Activated effector memory CD4-positive, alpha-beta T cell treated with Interleukin-2 at 50 U/mL for 16 hours (primary cell): ENCODE data around the gene BRD8.

Experiments
- DNase-seq: peaks from one replicate; pipeline ENCODE4 v3.0.0-alpha.2; 2020

The BRD8 gene

DNA sequence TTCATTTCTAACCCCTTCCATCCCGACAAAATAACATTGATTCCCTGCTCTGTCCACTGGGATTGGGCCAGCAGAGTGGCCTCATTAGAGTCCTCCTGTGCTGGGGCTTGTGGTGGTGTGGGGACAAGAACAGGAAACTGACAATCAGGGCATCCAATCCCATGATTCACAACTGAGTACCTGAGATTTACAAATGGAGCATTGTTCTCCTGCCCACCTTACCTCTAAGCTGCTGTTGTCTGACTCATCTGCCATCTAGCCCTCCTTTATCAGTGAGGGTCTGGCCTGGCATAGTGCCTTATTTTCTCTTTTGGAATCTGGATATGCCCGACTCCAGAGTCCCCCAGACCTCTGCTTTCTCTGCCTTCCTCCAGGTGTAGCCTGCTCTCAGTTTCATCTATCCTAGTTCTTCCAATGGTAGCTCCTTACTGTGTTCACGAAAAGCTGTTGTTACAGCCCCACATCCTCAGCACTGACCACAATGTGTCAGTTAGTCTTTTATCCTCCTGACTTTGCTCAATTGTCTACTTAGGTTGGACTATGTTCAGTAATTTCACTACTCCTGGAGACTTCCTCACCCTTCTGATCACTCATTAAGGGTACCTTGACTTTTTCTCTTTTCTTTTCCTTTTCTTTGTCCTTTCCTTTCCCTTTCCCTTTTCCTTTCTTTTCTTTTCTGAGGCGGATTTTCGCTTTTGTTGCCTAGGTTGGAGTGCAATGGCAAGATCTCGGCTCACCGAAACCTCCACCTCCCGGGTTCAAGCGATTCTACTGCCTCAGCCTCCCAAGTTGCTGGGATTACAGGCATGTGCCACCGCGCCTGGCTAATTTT lies 81.2 kb downstream of the BRD8 start:
- DNase-seq = no peak

DNA sequence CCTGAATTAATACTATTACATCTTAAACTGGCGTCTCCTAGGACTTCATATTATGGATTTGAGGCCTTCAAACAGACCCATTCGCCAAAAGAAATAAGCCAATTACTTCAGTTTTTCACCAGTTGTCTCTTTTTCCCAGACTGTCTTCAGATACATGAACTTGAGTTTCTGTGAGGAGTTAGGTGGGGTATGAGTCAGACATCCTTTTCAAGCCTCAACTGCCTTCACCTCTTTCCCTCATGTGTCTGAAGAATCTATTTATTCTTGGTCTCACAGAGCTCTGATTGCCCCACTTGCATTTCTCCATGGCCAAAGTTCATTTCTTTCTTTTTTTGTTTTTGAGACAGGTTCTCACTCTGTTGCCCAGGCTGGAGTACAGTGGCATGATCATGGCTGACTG lies 82.1 kb downstream of the BRD8 start:
- no peak for DNase-seq

DNA sequence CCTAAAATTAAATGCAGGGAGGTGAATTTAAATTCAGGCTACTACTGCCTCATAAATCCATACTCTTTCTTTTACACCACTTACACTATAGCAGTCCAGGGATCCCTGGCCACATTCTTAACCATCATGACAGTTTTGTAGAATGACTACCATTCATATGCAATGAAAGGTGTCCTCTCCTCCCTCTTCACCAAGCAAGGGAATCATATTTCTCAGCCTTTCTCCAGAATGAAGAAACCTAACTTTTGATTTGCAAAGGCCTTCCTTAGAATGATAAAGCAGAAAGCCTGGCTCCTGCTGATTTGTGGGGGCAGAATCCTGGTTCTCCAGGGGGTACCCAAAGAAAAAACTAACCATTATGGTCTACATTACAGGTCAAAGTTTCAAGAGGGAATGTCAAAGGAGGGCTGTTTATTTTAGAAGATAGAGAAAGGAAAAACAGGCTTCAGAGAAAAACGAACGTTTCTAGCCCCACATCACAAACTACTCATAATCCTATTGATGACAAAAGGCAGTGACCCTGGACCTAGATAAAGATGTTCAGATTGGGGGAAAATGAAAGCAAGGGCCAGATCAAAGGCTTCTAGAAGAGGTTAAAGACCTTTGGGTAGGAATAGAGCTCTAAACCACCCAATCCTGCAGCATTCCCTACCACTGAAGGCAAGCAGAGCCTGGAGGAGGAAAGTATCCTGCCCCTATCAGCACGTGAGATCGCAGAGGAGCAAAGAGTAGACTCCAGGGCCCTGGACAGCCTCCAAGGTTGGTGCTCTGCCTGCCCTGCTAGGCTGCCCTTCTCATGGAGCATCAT lies 83.1 kb downstream of the BRD8 start:
- no peak for DNase-seq

DNA sequence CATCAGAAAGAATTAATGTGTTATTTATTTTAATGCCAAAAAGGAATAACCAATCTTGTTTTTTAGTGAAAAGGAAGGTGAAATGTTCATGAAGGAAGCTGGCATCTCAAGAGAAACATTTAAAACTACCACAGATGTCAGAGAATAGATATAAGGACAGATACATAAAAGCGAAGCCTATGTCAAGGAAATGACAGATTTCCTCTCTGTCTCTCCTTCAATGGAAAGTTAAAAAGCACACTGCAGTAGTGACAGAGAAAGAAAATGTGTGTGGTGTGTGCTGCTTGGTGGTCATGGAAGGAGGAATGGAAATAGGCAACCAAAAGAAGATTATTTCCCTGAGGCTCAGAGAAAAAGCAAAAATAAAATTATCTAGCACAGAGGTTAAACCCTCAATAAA lies 85.4 kb downstream of the BRD8 start:
- no peak for DNase-seq

DNA sequence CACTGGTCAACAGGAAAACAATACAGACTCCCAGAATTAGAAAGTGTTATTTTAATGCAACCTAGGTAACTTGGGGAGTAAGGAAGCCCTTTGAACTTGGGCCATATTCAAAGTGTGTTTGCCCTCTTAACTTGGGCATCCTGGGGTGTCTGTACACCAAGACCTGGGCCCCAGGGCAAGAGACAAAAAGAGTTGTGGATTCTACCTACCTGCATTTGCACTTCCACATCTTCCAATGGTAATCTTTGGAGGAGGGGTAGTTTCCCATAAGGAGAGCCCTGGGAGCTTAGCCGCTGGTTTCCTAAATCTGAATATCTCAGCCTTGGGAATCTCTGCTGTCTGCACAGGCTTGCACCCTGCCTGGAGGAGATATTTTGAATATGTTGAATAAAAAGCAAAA lies 86.1 kb downstream of the BRD8 start:
- no peak for DNase-seq

DNA sequence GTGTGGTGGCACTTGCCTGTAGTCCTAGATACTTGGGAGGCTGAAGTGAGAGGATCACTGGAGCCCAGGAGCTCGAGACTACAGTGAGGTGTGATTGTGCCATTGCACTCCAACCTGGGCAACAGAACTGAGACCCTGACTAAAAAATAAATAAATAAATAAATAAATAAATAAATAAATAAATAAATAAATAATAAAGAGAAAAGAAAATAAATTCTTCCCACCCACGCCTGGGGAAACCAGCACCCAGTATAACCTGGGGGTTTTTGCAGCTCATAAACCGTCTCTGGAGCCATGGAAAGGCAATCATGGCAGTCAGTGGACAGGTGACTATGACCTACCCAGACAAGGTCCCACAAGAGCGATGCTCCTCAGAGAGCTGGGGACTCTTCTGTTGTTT lies 86.7 kb downstream of the BRD8 start:
- DNase-seq = no peak
